ENCODE results near the gene CASP14.

DNA sequence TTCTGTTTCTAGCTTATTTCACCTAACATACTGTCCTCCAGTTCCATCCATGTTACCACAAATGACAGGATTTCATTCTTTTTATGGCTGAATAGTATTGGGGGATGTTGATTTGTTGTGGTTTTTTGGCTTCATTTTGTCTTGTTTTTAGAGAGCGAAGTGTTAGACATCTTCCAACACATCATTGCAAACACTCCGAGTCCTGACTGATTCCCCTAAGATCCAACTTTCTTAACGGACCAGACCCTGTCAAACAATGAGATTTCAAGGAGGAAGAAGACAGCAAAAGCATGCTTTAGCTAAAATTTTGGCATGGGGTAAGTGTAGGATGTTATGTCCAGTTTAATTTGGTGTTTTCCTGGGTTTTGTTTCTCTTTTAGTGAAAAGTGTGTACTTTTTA lies 3.8 kb upstream of the CASP14 start:
- TF ChIP-seq, protein P1, sequence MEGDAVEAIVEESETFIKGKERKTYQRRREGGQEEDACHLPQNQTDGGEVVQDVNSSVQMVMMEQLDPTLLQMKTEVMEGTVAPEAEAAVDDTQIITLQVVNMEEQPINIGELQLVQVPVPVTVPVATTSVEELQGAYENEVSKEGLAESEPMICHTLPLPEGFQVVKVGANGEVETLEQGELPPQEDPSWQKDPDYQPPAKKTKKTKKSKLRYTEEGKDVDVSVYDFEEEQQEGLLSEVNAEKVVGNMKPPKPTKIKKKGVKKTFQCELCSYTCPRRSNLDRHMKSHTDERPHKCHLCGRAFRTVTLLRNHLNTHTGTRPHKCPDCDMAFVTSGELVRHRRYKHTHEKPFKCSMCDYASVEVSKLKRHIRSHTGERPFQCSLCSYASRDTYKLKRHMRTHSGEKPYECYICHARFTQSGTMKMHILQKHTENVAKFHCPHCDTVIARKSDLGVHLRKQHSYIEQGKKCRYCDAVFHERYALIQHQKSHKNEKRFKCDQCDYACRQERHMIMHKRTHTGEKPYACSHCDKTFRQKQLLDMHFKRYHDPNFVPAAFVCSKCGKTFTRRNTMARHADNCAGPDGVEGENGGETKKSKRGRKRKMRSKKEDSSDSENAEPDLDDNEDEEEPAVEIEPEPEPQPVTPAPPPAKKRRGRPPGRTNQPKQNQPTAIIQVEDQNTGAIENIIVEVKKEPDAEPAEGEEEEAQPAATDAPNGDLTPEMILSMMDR (IDR thresholded peaks at IDR 0.05), result no peak
- TF ChIP-seq POLR2A (IDR thresholded peaks at IDR 0.05), result no peak
- TF ChIP-seq POLR2AphosphoS5 (IDR thresholded peaks at IDR 0.05), result no peak
- no peak for TF ChIP-seq EP300 (IDR thresholded peaks at IDR 0.05)

Measured in gastroesophageal sphincter (tissue), 3 donors.